ENCODE results near the gene PRPF4.

GRCh38 chr9:113278840-113279239 is 3.4 kb downstream of the PRPF4 start:
- TF ChIP-seq CTCF (IDR thresholded peaks at IDR 0.05; ENCODE audit: insufficient read depth, low read length, poor library complexity, severe bottlenecking) (no peak), EZH2phosphoT487 (conservative IDR thresholded peaks at IDR 0.05; ENCODE audit: low read length) (no peak)
